Mesendoderm (in vitro differentiated cells): ENCODE results near the gene MS4A2.

Experiments
- DNase-seq: peaks from one replicate; pipeline ENCODE4 v3.0.0; 2013
- H2AK5ac ChIP-seq: 2 replicates; pipeline ENCODE4 v1.6.1; 2013; ENCODE audit warnings: low read length, inconsistent platforms
- H2BK120ac ChIP-seq: 2 replicates; pipeline ENCODE4 v1.6.1; 2013; ENCODE audit warnings: low read depth, mild to moderate bottlenecking, low read length, moderate library complexity, mixed read lengths
- H2BK15ac ChIP-seq: replicated peaks from 2 replicates; pipeline ENCODE4 v1.6.1; 2013; ENCODE audit warnings: low read depth, mild to moderate bottlenecking, moderate library complexity
- H2BK5ac ChIP-seq: 2 replicates; pipeline ENCODE4 v1.6.1; 2013; ENCODE audit warnings: low read length, inconsistent platforms
- H3K18ac ChIP-seq: 2 replicates; pipeline ENCODE4 v1.6.1; 2013; ENCODE audit warnings: mild to moderate bottlenecking, low read length, mixed read lengths
- H3K23ac ChIP-seq: one replicate; pipeline ENCODE4 v1.6.1; 2013; ENCODE audit warnings: low read length
- H3K27ac ChIP-seq: 2 replicates; pipeline ENCODE4 v1.5.1; 2013; ENCODE audit warnings: low read depth, mild to moderate bottlenecking, inconsistent platforms, low read length, moderate library complexity
- H3K27me3 ChIP-seq: 2 replicates; pipeline ENCODE4 v1.6.1; 2013; ENCODE audit warnings: low read length, control low read depth, mild to moderate bottlenecking, inconsistent platforms; ENCODE audit not compliant: insufficient read depth, poor library complexity
- H3K36me3 ChIP-seq: 2 replicates; pipeline ENCODE4 v1.6.1; 2013; ENCODE audit warnings: low read length, inconsistent platforms; ENCODE audit not compliant: control insufficient read depth, insufficient read depth
- H3K4ac ChIP-seq: one replicate; pipeline ENCODE4 v1.6.1; 2013; ENCODE audit warnings: low read depth, mild to moderate bottlenecking, low read length, moderate library complexity
- H3K4me1 ChIP-seq: 2 replicates; pipeline ENCODE4 v1.6.1; 2013; ENCODE audit warnings: low read depth, low read length, inconsistent platforms; ENCODE audit not compliant: control insufficient read depth
- H3K4me2 ChIP-seq: 2 replicates; pipeline ENCODE4 v1.6.1; 2013; ENCODE audit warnings: low read length
- H3K4me3 ChIP-seq: 2 replicates; pipeline ENCODE4 v1.5.1; 2013; ENCODE audit warnings: mild to moderate bottlenecking, low read length
- H3K56ac ChIP-seq: one replicate; pipeline ENCODE4 v1.6.1; 2013; ENCODE audit warnings: low read length
- H3K79me1 ChIP-seq: 2 replicates; pipeline ENCODE4 v1.6.1; 2013; ENCODE audit warnings: low read length, inconsistent platforms
- H3K79me2 ChIP-seq: 2 replicates; pipeline ENCODE4 v1.6.1; 2013; ENCODE audit warnings: mild to moderate bottlenecking, low read length; ENCODE audit not compliant: control insufficient read depth, insufficient read depth
- H3K9ac ChIP-seq: 2 replicates; pipeline ENCODE4 v1.6.1; 2013; ENCODE audit warnings: low read length, inconsistent platforms
- H4K5ac ChIP-seq: one replicate; pipeline ENCODE4 v1.6.1; 2013; ENCODE audit warnings: low read length
- H4K8ac ChIP-seq: one replicate; pipeline ENCODE4 v1.6.1; 2013; ENCODE audit warnings: low read depth, mild to moderate bottlenecking, control low read depth, low read length, moderate library complexity
- WGBS: extraction: QIAGEN DNeasy Blood & Tissue Kit; methylation state at CpG from one replicate; pipeline ENCODE4 v1.1.7; 2013; ENCODE audit warnings: low lambda C conversion rate, missing lambda C conversion rate; ENCODE audit not compliant: insufficient coverage; ENCODE audit errors: extremely low coverage; 5-methylcytosine and 5-hydroxymethylcytosine counted together

The MS4A2 gene

GRCh38 chr11:60145677-60146076 is 57.2 kb downstream of the MS4A2 start:
- no peak overlapping the region for H3K4me2 ChIP-seq
- H3K18ac ChIP-seq = no peak overlapping the region
- no peak overlapping the region for H3K27ac ChIP-seq
- H4K5ac ChIP-seq = no peak overlapping the region
- no peak overlapping the region for H4K8ac ChIP-seq
- H3K23ac ChIP-seq = no peak overlapping the region
- no peak overlapping the region for H2BK15ac ChIP-seq
- H3K4me3 ChIP-seq = no peak overlapping the region
- H2AK5ac ChIP-seq = no peak overlapping the region
- no peak overlapping the region for H3K4ac ChIP-seq
- H3K36me3 ChIP-seq = no peaks in the 10 kb centered on the region
- H2BK5ac ChIP-seq = no peak overlapping the region
- no peak overlapping the region for H3K9ac ChIP-seq
- DNase-seq = no peak
- no peaks in the 10 kb centered on the region for H3K79me2 ChIP-seq
- WGBS = no CpG with 5 or more reads among the region's 3 CpGs
- H3K56ac ChIP-seq = no peak overlapping the region
- H3K79me1 ChIP-seq = no peaks in the 10 kb centered on the region
- H3K4me1 ChIP-seq = no peaks in the 10 kb centered on the region
- H2BK120ac ChIP-seq = no peak overlapping the region
- H3K27me3 ChIP-seq = no peaks in the 10 kb centered on the region
